Left ventricle myocardium superior (tissue), 1 donor: ENCODE data around the gene DAPK3. TPM values are rescaled to one million over a fixed set of nuclear protein-coding genes. Genes with fewer than 3 reads are reported as not detected.
"Not testable (repeated sequence)": the region's sequence is repeated elsewhere in the genome, so short reads cannot be mapped to it uniquely, and the experiment has no call there.

ENCODE experiments used
- ATAC-seq: fragments of 200-7000 bp; cut with Tn5 transposase; one replicate; pipeline ENCODE4 v1.9.1; 2020; ENCODE audit warnings: mild to moderate bottlenecking, moderate library complexity
- DNase-seq: peaks from one replicate; pipeline ENCODE4 v3.0.0-alpha.2; 2020
- intact Hi-C: fragments of 100-400 bp; cut with micrococcal nuclease; formaldehyde crosslinking; loops from one replicate; pipeline ENCODE4 v1.11.0; 2022
- total RNA-seq: library from RNA; stranded (reverse); fragmentation: NEBNext Ultra II Directional; extraction: Animal tissue kit (Norgen Biotek cat#: 25700); gene quantifications from one replicate; pipeline ENCODE4 v1.2.1, GENCODE V29; 2021
- donor health status: DM: no; HTN: yes; CAD: no; lungs with severe emphysema.

DAPK3 gene
- total RNA-seq, 1 donor from 2014 or later, result 68.5 TPM

- peak; percentile 95 for ATAC-seq
- intact Hi-C loops, result no loop called here
Measured at GRCh38 chr19:4007021-4007835, 36.3 kb upstream of the DAPK3 start, which contains the start of gene PIAS4. Gene PIAS4 (plus strand): TSS chr19:4007736. CDS start chr19:4007761, 25 bp downstream.

DNA sequence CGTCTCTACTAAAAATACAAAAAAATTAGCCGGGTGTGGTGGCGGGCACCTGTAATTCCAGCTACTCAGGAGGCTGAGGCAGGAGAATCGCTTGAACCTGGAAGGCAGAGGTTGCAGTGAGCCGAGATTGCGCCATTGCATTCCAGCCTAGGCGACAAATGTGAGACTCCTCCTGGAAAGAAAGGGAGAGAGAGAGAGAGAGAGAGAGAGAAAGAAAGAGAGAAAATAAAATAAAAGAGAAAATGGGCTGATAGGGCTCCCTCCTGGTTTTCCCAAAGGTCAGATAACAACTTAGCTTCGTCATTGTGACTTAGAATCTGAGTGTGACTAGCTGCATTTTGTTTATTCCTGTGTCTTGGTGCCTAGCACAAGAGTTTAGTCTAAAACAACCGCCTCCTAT lies 34.5 kb upstream of the DAPK3 start:
- intact Hi-C loops, ATAC-seq, DNase-seq: not testable (repeated sequence)

More at GRCh38 chr19:4007021-4007835, 36.3 kb upstream of the DAPK3 start, which contains the start of gene PIAS4:
- DNase-seq, result peak; percentile 98

- ATAC-seq, intact Hi-C loops, DNase-seq: not testable (repeated sequence)
Measured at GRCh38 chr19:4000798-4001197, 29.9 kb upstream of the DAPK3 start.

- DNase-seq, intact Hi-C loops, ATAC-seq: not testable (repeated sequence)
Measured at GRCh38 chr19:3998667-3999412, 27.9 kb upstream of the DAPK3 start.

- intact Hi-C loops, result no loop called here
- ATAC-seq (no peak), DNase-seq (no peak)
Measured at GRCh38 chr19:3995607-3996006, 24.7 kb upstream of the DAPK3 start.

- ATAC-seq (no peak), DNase-seq (no peak)
- intact Hi-C loops, result no loop called here
Measured at GRCh38 chr19:3990815-3991117, 19.9 kb upstream of the DAPK3 start.

DNA sequence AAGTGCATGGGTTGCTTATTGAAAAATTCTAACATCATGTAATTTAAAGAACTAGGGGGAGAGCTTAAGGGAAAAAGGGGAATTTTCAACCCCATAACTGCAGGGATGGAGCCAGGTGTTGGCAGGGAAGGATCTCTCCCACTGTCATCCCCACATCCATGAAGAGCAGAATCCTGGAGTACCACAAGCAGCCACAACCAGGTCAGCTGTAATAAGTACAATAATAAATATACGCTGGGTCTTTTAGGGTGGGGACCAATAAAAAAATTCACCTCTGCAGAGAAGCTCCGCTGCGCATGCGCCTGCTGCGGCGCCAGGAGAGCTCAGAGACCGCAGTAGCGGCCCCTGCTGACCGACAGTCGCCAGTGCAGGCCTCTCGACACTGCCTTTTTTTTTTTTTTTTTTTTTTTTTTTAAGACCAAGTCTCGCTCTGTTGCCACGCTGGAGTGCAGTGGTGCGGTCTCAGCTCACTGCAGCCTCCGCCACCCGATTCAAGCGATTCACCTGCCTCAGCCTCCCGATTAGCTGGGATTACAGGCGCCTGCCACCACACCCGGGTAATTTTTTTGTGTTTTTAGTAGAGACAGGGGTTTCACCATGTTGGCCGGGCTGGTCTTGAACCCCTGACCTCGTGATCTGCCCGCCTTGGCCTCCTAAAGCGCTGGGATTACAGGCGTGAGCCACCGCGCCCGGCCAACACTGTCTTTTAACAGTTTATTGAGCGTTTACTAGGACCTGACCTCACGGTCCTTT lies 16.9 kb upstream of the DAPK3 start:
- intact Hi-C loops, result no loop called here
- peak; percentile 95 for DNase-seq
- peak; percentile 13 for ATAC-seq

DNA sequence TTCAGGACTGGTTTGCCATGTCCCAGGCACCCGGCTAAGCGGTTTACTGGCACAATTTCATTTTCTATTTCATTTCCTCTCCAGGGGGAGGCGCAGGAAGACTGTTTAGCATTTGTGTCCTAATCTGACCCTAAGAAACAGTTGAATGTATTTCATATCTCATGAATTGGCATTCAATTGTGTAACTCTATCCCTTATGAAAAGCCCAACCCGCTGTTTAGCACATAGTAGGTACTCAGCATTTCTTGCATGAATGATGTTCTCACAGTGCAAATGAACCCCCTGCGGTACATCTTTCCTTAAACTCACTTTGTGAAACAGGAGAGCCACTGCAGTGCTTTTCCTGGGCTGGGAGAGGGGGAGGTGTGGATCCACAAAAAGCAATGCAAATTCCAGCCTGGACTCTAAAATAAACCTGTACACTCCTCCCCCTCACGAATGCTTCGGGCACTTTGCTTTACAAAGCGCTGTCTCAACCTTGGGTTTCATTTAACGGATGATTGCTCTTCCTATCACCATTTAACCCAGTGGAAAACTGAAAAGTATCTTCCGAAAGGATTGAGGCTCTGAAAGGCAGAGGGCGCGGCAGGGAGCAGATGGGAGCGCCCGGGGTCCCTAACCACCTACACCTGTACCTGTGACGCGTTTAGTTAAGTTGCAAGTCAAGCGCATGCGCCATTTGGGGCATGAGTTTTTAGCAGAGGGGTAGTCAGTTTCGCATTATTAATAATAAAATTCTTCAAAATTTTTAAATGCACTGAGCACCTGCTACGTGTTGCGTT lies 15.6 kb upstream of the DAPK3 start:
- intact Hi-C loops, result no loop called here
- ATAC-seq (peak; percentile 66), DNase-seq (no peak)

DNA sequence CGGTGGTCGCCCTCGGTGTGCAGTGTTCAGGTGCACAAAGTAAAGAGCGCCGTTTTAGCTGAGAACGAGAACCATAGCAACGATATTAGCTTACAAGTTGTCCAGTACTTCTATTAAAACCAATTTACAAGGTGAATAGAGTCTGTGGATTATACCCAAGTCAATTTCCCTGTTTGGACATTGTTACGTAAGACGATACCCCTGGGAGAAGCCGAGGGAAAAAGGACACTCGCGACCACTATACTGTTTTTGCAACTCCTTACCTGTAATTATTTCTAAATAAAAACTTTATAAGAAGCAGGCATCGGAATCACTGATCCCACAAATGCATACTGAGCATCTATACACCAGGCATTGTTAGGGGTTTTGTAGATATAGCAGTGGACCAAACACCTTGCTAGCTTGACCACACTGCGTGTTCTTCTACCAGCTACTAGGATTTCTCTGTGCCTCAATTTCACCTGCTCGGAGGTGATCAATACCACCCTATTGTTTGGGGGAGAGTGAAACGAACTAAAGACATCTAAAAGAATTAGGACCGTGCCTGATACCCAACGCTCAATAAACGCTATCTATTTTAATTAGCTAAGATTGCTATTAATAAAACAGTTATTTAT lies 14.9 kb upstream of the DAPK3 start:
- no peak for ATAC-seq
- intact Hi-C loops, result no loop called here

DNA sequence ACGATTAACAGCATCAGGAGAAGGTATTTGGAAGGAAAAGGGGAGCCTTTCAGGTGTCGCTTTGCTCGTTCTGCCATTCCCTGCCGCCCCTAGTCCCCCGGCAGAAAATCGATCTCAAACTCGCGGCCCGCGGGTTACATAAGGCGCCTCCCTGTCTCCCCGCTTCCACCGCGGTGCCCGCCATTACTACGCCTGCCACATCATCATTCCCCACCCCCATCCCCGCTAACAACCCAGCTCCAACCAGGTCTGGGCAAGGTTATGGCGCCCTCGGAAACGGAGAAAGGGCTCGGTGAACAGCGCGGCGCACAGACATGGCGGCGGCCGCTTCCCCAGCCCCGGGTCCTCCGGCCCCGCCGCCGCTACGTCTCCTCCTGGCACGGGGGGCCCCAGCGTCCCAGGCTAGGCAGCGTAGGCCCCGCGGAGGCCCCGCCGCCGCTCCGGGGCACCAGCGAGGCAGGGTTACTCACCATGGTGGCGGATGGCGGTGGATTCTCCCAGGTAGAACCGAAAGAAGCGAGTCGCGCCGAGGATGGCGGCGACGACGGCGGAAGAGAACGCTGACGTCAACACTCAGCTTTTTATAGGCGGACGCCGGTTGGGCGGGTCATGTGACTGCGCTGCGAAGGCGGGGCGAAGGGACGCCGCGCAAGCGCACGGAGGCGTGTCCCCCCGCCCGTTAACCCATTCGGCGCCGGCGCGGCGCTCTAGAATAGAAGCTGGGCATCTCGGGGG lies 14.2 kb upstream of the DAPK3 start, which contains the start of gene EEF2:
Gene EEF2 (minus strand): TSS at position 556 of the 735 bp plus-strand sequence. CDS start 83 bp downstream, at position 473.
- DNase-seq, result peak; percentile 94
- intact Hi-C loops, result no loop called here

More for the DNA sequence above, 14.9 kb upstream of the DAPK3 start:
- no peak for DNase-seq

DNA sequence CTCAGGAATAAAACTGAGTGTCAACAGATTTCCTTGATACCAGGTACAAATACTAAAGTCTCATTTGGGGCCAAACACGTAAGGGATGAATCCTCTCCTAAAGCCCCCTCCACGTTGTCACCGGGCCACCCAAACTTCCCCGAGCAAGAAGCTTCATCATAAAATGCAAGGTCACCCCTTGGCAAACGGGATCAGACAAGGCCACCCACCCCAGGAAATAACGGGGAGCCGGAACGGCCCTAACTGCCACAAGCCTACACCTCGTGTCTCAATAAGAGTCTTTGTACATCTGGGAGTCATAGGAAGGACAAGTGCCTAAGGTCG lies 13.6 kb upstream of the DAPK3 start:
- ATAC-seq, result peak; percentile 2
- DNase-seq, result no peak
- intact Hi-C loops, result no loop called here

More for the DNA sequence above, 14.2 kb upstream of the DAPK3 start, which contains the start of gene EEF2:
- peak; percentile 78 for ATAC-seq

DNA sequence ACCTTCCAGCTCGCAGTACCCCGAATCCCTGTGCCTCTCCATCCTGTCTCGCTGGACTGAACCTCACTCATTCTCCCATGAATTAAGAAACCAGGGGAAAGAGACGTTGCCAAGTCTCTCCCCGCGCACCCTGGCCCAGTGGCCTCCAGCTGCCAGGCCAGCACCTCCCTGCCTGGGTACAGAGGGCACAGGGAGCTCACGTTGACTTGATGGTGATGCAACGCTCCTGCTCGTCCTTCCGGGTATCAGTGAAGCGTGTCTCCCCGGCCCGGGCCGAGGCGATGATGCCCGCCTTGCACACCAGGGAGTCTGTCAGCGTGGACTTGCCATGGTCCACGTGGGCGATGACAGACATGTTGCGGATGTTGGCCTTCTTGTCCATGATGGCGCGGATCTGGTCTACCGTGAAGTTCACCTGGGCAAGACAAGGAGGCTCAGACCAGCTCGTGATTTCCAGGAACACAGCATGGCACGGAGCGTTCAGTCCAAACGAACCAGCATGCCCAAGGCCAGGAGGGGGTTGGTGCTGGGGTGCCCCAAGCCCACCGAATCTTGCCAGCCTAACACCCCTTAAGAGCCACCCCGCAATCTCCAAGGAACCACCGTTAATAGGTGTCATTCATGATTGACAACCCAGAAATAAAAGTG lies 13.2 kb upstream of the DAPK3 start:
- no peak for DNase-seq
- ATAC-seq, result no peak
- intact Hi-C loops, result no loop called here

DNA sequence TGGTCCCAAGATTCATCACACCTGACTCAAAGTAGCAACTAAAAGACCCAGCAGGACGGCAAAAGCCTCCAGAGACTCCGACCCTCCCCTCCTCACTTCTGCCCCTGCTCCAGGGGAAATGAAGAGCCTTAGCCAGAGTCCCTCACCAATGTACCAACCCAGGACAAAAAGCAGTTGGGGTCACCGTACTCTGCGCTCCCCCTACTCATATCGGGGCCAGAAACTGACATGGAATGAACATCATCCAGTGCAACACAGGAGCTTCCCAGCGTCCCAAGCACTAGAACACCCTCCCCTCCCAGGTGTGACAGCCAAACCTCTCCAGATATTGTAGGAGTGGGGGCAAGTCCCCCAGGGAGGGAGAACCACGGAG lies 12.6 kb upstream of the DAPK3 start:
- DNase-seq (no peak), ATAC-seq (no peak)
- intact Hi-C loops, result no loop called here

- intact Hi-C loops, result no loop called here
- ATAC-seq (no peak), DNase-seq (no peak)
Measured at GRCh38 chr19:3982701-3983541, 12.0 kb upstream of the DAPK3 start.

GRCh38 chr19:3981736-3982681 lies 11.1 kb upstream of the DAPK3 start:
- DNase-seq, result no peak
- intact Hi-C loops, result no loop called here
- no peak for ATAC-seq

GRCh38 chr19:3981373-3981735 lies 10.5 kb upstream of the DAPK3 start:
- intact Hi-C loops, result no loop called here
- no peak for ATAC-seq
- DNase-seq, result no peak
